Pancreas (tissue), 10 donors: Measurements from ENCODE around the gene BABAM2. TPM values are rescaled to one million over a fixed set of nuclear protein-coding genes. Genes with fewer than 3 reads are reported as not detected.

Source experiments
- ATAC-seq, 4 donors: fragments of 200-7000 bp; cut with Tn5 transposase; one replicate each; pipeline versions ENCODE4 v1.8.0 to v1.9.1; 2020; ENCODE audit warnings: mild to moderate bottlenecking in 4 of 4, moderate library complexity in 4 of 4
- DNase-seq, 6 donors: peaks; one replicate each; pipeline ENCODE4 v3.0.0-alpha.2; 2020
- FAIRE-seq: peaks from 2 replicates; lab custom pipeline; 2012; peaks lifted over from hg19 to GRCh38; lab: Jason Lieb, UNC
- H3K27ac ChIP-seq, 4 donors: fragments of 200-600 bp; sonication (generic); 1 replicate in 3 of 4; 2 replicates in 1 of 4; pipeline versions ENCODE4 v1.5.0 to v1.8.0; 2020
- H3K27me3 ChIP-seq, 4 donors: fragments of 200-600 bp; one replicate each; pipeline ENCODE4 v1.8.0; 2021
- H3K36me3 ChIP-seq, 3 donors: fragments of 200-600 bp; sonication (generic) in 1 of 3; one replicate each; pipeline versions ENCODE4 v1.5.0 to v1.8.0; 2020 to 2021
- H3K4me1 ChIP-seq, 3 donors: fragments of 200-600 bp; one replicate each; pipeline ENCODE4 v1.8.0; 2021
- H3K4me3 ChIP-seq, 4 donors: fragments of 200-600 bp; sonication (generic) in 2 of 4; one replicate each; pipeline versions ENCODE4 v1.5.0 to v1.8.0; 2020 to 2021
- H3K9me3 ChIP-seq, 4 donors: fragments of 200-600 bp; one replicate each; pipeline ENCODE4 v1.8.0; 2021
- WGBS, 2 donors: extraction: QIAGEN DNeasy Blood & Tissue Kit; methylation state at CpG; one replicate each; pipeline ENCODE4 v1.1.7; 2013; 5-methylcytosine and 5-hydroxymethylcytosine counted together
- intact Hi-C, 3 donors: fragments of 100-400 bp; cut with DNase I; formaldehyde crosslinking; loops; one replicate each; pipeline versions ENCODE4 v1.11.1 to v1.14.2; 2022
- polyA plus RNA-seq, 2 donors: library from polyadenylated mRNA; stranded (reverse); fragments of 200-250 nt; gene quantifications; one replicate each; pipeline ENCODE4 v1.2.3, GENCODE V29; 2013
- total RNA-seq, 6 donors: library from RNA; stranded (reverse); fragmentation: NEBNext Ultra II Directional in 4 of 6; extraction: Animal tissue kit (Norgen Biotek cat#: 25700) in 4 of 6; gene quantifications; one replicate each; pipeline versions ENCODE4 v1.2.1 to v1.2.4, GENCODE V29; 2021 to 2023
- TF ChIP-seq, protein P1 (sequence below), 4 donors: fragments of 200-600 bp; sonication (generic) in 3 of 4; IDR thresholded peaks; one replicate each; pipeline versions ENCODE4 v1.5.0 to v1.8.0; 2021; ENCODE audit warnings: antibody characterized with exemption in 4 of 4
- donor health status: healthy with polysubstance abuse.
- donor health status: DM: no; HTN: no; CAD: no; lungs with moderate emphysema.
- donor health status: DM: no; HTN: no; CAD: no.
- donor health status: control.
- donor health status: control.
- donor health status: Bipolar disorder and iron deficiency.
- donor health status: DM: yes; HTN: yes; CAD: no.
- donor health status: DM: no; HTN: no; CAD: no.
- donor health status: DM: no; HTN: no; CAD: no.
- donor health status: DM: yes; HTN: yes; CAD: no.

The BABAM2 gene
- total and polyA plus RNA-seq, 8 donors: 9.4 to 21.3 (median 15.6) TPM

DNA sequence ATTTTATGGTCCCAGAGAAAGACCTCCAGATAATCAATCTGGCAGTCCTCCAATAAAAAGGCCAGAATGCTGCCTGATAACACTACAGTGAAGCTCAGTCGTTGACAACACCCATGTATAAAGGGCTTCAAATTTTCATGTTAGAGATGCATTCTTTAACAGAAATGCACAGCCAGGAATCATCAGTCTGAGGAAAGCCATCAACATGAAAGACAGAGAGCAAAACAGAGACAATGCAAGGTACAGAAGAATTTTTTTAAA lies 13.8 kb downstream of the BABAM2 start:
- intact Hi-C loops: no loop called here
- 56 to 64% methylated on average over 1 of the region's 1 CpG for WGBS, 2 donors
- no peak for FAIRE-seq
- ATAC-seq: no peak
- no peak for DNase-seq
- H3K36me3 ChIP-seq: peaks cover 0 to 6% (median 0%) of the 10 kb centered on the region in 3 donors
- no peaks in the 10 kb centered on the region for H3K27me3 ChIP-seq
- TF ChIP-seq, protein P1, sequence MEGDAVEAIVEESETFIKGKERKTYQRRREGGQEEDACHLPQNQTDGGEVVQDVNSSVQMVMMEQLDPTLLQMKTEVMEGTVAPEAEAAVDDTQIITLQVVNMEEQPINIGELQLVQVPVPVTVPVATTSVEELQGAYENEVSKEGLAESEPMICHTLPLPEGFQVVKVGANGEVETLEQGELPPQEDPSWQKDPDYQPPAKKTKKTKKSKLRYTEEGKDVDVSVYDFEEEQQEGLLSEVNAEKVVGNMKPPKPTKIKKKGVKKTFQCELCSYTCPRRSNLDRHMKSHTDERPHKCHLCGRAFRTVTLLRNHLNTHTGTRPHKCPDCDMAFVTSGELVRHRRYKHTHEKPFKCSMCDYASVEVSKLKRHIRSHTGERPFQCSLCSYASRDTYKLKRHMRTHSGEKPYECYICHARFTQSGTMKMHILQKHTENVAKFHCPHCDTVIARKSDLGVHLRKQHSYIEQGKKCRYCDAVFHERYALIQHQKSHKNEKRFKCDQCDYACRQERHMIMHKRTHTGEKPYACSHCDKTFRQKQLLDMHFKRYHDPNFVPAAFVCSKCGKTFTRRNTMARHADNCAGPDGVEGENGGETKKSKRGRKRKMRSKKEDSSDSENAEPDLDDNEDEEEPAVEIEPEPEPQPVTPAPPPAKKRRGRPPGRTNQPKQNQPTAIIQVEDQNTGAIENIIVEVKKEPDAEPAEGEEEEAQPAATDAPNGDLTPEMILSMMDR (IDR thresholded peaks at IDR 0.05): no peak
- no peak overlapping the region for H3K4me3 ChIP-seq
- no peak overlapping the region for H3K27ac ChIP-seq
- no peaks in the 10 kb centered on the region for H3K4me1 ChIP-seq
- no peaks in the 10 kb centered on the region for H3K9me3 ChIP-seq

DNA sequence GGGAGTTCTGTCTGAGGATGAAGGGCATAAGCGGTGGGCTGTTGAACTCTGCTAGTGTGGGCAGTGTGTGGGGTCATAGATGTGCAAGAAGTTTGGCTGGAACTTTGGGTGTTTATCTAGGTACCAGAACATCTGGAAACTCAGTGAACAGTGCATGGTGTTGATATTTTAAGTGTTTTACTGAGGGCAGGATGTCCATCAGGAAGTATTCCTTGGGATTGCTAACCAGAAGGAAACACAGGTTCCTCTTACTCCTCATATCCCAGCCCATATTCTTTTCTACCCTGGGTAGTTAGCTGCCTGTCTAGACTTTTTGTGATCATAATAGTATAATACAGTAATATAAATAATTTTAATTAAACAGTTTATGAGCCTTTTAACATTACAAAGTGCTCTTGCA lies 15.5 kb downstream of the BABAM2 start:
- TF ChIP-seq, protein P1 (IDR thresholded peaks at IDR 0.05): no peak
- no peak for FAIRE-seq

GRCh38 chr2:27907547-27907946 lies 17.0 kb downstream of the BABAM2 start:
- TF ChIP-seq, protein P1 (IDR thresholded peaks at IDR 0.05): no peak
- no peaks in the 10 kb centered on the region for H3K27me3 ChIP-seq
- H3K9me3 ChIP-seq: no peaks in the 10 kb centered on the region
- WGBS, 2 donors: 54 to 57% methylated on average over 3 of the region's 3 CpGs
- FAIRE-seq (no peak), DNase-seq (no peak), ATAC-seq (no peak)
- intact Hi-C loops: no loop called here
- no peak overlapping the region for H3K4me3 ChIP-seq
- H3K27ac ChIP-seq: no peak overlapping the region
- H3K36me3 ChIP-seq: no peaks in the 10 kb centered on the region
- H3K4me1 ChIP-seq: no peaks in the 10 kb centered on the region

More for the DNA sequence above, 15.5 kb downstream of the BABAM2 start:
- 90 to 92% methylated on average over 1 of the region's 1 CpG for WGBS, 2 donors
- peaks cover 0 to 6% (median 0%) of the 10 kb centered on the region in 3 donors for H3K36me3 ChIP-seq
- H3K27ac ChIP-seq: no peak overlapping the region
- no peaks in the 10 kb centered on the region for H3K27me3 ChIP-seq
- H3K9me3 ChIP-seq: no peaks in the 10 kb centered on the region
- H3K4me1 ChIP-seq: no peaks in the 10 kb centered on the region
- intact Hi-C loops: no loop called here
- ATAC-seq (no peak), DNase-seq (no peak)
- no peak overlapping the region for H3K4me3 ChIP-seq

GRCh38 chr2:27909901-27910300 lies 19.4 kb downstream of the BABAM2 start:
- TF ChIP-seq, protein P1 (IDR thresholded peaks at IDR 0.05): no peak
- ATAC-seq (no peak), DNase-seq (no peak), FAIRE-seq (no peak)
- Histone ChIP-seq H3K4me3 (no peak overlapping the region), H3K9me3 (no peaks in the 10 kb centered on the region), H3K36me3 (no peaks in the 10 kb centered on the region), H3K4me1 (peaks cover 0 to 7% (median 0%) of the 10 kb centered on the region in 3 donors), H3K27me3 (no peaks in the 10 kb centered on the region), H3K27ac (no peak overlapping the region)
- WGBS, 2 donors: 65 to 73% methylated on average over 2 of the region's 2 CpGs
- intact Hi-C loops: no loop called here

DNA sequence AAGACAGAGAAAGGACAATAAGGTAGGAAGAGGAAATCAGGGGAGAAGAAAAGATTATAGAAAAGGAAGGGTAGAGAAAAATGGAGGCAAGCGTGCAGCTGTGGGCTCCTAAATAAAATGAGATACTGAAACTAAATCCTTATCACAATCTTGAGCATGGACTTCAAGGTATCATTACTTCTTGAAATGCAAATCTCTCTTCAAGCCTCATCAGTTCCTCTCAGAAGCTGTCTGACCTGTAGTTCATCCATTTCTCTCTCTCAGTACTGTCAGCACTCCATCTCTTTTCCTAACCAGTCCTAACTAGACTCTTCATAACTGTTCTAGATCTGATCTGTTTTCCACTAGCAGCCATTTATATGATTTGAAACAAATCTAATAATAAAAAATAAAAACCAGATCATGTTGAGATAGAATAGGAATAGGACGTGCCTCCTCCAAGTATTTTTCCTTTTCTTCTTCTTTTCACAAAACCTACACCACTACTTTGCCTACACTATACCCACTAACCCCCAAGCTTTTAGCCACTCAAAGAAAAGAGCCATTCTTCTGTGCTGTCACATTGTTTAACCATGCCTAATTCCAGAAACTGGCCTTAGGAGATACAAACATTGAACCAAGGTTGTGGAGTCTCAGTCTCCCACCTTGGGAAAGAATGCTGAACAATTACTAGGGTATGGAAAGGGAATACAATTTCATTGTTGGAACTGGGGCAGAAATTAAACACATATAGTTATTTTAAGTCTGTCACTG lies 21.1 kb downstream of the BABAM2 start:
- H3K36me3 ChIP-seq: no peaks in the 10 kb centered on the region
- WGBS, 2 donors: 91 to 99% methylated on average over 2 of the region's 2 CpGs
- TF ChIP-seq, protein P1 (IDR thresholded peaks at IDR 0.05): no peak
- no peak overlapping the region for H3K4me3 ChIP-seq
- H3K27ac ChIP-seq: no peak overlapping the region
- DNase-seq: no peak
- intact Hi-C loops: no loop called here
- peaks cover 11 to 22% (median 12%) of the 10 kb centered on the region in 3 donors for H3K4me1 ChIP-seq
- no peaks in the 10 kb centered on the region for H3K9me3 ChIP-seq
- ATAC-seq: no peak
- no peak for FAIRE-seq
- no peaks in the 10 kb centered on the region for H3K27me3 ChIP-seq
